HG03457 (cell line): ENCODE data around the gene RAPH1.
"Not testable (repeated sequence)": the region's sequence is repeated elsewhere in the genome, so short reads cannot be mapped to it uniquely, and the experiment has no call there.

Experiments used
- ATAC-seq: cut with Tn5 transposase; IDR thresholded peaks from one replicate; pipeline ENCODE4 v1.9.1; 2021; ENCODE audit warnings: moderate number of reproducible peaks; ENCODE audit not compliant: unreplicated experiment

RAPH1 gene

DNA sequence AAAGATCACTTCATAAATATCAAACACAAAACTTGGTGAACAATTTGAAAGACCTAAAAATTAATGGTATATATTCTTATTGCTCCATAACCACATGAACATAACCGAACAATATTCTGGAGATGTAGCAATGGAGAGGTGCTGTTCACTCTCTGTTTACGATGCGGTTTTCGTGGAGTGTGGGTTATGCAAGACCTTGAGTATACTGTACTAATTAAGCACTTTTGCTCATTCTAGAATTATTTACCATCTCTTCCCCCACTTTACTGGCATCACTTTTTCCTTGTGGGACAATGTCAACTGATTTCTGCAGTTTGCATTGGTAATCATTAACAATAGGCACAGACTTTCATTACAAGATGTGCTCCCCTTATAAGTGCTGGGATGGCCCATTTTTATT, 97.6 kb downstream of the RAPH1 start:
- ATAC-seq = no peak

DNA sequence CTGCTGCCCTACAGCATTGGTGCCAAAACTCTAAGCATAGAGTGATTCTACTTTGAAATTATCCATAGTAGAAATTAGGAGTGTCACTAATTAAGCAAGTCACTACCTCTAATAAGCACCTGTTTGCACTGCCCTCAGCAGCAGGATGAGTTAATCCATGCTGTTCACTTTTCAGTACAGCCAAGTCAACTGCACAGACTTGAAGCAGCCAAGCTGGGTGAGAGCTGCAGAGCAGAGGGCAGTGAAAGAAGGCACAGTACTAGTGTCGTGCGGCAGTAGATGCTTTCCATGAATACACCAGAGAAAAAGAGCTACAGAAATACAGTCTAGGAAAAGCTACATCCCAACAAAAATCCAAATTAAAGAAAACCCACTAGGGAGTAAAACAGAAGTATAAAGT, 98.6 kb downstream of the RAPH1 start:
- ATAC-seq = no peak

DNA sequence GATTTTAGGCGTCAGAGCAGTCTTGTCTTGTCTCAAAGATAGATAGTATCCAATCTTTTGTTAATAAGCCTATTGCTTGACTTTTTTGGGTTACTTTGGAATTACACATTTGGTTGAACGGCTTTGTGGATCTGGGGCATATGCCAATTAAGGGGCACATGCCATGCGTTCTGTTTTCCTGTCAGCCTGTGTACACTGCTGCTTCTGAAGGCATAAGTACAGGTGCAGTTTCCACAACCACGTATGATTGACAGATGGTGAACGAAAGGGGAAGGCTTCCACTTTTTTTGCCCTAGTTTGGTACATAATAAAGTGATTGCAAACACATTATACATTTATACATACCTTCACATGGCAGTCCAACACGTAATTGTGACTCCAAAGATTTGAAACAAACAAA, 102.3 kb downstream of the RAPH1 start:
- no peak for ATAC-seq

DNA sequence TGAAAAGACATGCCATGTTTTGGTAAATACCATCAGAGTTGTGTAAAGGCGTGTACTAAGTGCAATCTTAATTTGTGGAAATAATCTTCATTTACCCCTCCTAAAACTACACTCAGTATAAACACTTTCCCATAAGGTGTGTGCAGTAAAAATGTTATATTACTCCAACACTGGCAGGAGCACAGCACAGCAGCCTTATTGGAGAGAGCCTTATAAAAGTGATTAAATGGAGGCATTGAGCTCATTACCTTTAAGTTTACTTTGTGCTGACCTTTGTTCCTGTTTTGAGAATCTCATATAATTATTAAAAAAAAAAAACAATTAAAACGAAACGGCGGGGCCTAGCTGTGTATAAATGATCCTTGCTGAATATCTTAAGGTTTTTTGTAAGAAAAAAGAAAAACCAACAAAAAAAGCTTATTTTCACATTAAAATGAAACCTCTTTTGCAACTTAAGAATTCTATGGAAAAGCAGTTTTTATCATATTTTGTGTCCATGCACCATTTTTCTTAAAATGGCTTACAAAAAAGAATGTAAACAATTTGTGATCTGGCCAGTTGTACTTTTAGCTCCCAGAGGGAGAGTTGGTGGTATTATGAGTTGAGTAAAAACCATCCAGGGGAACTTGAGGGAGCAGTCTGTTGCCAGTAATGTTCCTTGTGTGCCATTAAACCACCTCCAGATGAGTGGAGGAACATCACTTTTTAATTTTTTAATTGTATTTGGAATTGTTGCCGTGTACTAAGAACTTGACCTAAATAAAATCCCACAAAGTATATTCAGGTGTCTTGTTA, 103.5 kb downstream of the RAPH1 start:
- no peak for ATAC-seq

DNA sequence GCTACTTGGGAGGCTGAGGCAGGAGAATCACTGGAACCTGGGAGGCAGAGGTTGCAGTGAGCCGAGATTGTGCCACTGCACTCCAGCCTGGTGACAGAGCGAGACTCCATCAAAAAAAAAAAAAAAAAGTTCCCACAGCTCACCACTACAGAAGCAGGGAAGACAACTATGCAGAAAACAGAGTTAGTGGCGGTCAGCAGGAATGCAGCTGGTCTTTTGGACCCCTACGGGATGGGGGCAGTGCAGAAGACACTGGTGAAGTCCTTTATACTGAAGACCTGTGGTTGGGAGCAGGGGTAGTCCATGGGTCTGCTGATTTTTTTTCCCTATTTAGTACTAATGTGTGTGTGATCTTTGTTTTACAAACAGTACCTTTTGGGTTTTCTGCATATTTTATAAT, 105.5 kb downstream of the RAPH1 start:
- not testable (repeated sequence) for ATAC-seq

DNA sequence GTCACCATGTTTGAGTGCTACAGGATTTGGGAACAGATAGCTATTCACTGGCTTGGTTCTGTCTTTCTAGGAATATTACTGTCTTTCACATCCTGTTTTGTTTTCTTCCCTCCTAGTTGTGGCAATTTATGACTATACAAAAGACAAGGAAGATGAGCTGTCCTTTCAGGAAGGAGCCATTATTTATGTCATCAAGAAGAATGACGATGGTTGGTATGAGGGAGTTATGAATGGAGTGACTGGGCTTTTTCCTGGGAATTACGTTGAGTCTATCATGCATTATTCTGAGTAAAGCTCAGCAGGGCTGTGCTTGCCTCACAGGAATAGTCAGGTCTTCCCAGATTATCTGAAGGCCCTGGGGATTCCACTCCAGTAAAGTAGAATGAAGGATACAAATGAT, 108.0 kb downstream of the RAPH1 start:
- no peak for ATAC-seq

DNA sequence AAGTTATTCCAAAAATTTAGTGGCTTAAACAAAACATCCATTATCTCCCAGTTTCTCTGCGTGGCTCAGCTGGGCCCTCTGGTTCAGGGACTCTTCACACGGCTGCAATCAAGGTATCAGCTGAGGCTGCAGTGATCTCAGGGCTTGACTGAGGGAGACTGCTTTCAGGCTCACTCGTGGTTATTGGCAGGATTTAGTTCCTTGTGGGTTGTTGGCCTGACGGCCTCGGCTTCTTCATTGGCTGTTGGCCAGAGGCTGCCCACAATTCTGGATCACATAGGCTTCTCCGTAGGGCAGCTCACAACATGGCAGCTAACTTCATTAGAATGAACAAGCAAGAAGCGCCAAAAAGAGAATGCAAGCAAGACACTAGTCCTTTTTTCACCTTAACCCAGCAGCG, 116.8 kb downstream of the RAPH1 start:
- ATAC-seq = no peak

DNA sequence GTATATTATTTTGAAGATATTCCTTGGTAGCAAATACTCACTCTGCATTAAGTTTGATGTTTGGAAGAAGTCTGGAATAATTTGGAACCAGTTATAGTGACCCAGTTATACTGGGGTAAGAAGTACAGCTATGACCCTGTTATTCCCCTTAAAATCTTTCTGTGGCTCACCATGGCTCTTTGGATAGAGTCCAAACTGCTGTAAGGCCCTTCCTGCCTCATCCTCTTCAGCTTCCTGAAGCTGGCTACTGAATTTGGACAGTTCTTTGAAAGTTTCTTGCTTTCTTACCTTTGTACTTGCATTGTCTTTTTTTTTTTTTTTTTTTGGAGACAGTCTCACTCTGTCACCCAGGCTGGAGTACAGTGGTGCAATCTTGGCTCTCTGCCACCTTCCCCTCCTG, 121.3 kb downstream of the RAPH1 start:
- ATAC-seq = no peak

DNA sequence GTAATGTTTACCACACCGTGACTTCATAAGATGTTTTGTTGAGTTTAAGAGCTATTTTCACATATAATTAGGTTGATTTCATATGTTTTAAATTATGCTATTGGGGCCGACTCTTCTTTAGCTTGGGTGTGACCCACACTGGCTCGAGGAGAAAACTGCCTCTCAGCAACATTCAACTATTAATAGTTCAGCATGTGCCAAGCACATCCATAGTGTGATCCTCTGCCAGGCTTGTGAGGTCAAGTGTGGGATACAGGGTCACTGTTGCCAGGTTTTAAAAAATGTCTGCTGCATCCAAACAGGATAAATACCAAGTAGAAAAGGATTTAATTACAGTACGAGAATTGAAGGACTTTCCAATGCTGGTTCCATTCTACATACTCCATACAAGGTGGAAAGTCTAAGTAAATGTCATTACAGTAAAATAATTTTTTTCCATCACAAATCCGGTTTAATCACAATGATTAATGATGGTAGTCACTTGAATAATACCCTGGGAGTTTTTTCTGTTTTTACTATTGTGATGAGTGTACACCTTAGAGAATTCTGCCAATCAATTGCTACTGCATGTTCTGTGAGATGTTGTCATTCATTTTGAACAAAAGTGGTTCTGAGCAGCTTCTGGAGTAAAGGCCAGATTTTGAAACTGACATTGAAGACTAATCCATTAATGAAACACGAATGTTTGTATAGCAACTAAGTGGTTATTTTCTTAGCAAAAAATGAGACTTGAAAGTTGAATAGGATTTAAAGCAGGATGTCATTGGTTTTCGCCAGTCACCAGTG, 122.4 kb downstream of the RAPH1 start:
- no peak for ATAC-seq

DNA sequence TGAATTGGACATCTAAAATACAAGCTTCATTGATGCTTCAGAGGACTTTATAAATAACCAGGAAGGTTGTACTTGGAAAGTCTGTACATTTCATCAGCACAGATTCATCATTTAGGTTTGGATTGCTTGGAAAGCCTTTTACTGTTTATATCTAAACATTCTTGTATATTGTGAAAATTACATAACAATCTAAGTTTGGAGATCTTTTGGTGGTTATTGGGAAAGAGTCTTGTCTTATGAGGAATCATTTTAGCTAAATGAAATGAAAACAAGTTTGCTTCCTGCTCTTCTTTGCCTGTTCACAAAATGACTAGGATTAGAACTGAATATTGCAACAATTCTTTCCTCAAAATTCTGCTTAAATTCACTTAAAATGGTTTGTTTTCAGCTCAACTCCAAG, 127.6 kb downstream of the RAPH1 start:
- no peak for ATAC-seq

DNA sequence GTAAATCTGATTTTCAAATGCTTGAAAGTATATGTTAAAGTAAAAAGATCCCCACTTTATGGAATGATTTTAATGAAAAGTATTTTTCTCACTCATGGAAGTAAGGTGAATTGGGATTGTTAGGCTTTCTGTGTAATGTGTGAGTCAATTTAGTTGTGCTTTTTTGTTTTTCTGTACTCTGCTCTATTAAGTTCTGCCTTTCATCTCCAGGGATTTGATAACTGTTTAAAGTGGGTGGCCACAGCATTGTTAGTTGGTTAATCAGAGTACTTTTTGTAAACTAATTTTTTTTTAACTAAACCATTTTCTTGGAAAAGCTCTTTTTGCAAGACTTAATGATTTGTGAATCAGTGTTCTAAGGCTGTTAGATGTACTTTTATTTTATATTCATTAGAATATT, 130.1 kb downstream of the RAPH1 start:
- no peak for ATAC-seq

DNA sequence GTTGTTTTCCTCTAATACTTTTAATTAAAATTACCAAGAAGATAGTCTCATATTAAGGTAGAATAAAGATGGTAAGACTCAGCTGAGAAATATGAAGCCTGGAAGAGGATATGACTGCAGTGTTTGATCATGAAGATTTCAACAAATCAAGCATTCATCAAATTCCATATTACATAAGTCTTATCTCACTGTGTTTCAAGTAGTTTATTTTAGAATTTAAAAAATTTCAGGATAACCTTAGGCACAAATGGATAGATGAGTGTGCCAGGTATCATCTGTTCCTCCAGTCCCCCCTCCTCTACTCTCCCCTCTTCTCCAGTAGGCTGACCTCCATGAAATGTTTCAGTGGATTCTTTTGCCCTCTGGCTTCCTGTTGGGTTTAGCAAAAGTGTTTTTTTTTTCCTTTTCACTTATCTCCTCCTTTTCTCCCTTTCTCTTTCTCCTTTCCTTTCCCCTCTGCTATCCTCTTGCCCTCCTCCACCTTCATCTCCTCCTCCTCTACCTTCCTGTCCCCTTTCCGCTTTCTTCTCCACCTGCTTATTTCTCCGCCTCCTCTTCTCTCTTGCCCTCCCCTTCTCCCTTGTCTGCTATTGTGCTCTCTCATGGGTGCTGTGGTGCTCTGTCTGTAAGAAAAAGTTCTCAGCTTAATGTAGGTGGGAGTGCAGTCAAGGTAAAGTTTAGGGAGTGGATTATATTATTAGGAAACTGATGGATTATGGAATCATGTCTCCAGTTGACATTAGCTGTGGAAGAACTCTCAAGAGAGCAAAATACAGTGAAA, 134.1 kb downstream of the RAPH1 start:
- no peak for ATAC-seq

DNA sequence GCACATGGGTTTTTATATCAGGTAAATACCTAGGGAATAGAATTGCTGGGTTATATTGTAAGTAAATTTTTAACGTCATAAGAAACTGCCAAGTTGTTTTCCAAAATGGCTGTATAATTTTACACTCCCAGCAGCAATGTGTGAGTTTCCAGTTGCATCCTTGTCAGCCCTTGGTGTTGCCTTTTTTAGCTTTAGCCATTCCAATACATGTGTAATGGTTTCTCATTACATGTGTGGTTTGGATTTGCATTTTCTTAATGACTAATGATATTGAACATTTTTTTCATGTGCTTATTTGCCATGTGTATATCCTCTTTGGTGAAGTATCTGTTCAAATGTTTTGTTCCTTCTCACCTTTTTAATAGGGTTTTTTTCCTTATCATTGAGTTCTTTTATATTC, 136.1 kb downstream of the RAPH1 start:
- ATAC-seq = no peak

DNA sequence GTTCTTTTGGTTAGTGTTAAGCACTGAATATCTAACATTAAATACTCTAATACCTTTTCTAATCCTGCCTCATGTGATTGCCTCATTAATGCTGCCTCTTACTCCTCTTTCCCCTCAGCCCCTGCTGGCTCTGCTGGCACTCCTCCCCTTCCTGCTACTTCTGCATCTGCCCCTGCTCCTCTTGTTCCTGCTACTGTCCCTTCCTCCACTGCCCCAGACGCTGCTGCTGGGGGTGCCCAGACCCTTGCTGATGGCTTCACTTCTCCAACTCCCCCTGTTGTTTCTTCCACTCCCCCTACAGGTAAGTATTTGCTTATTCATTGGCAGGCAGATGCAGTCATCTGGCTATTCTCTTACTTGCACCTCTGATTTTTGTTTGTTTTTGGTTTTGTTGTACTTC, 138.4 kb downstream of the RAPH1 start:
- ATAC-seq = no peak

DNA sequence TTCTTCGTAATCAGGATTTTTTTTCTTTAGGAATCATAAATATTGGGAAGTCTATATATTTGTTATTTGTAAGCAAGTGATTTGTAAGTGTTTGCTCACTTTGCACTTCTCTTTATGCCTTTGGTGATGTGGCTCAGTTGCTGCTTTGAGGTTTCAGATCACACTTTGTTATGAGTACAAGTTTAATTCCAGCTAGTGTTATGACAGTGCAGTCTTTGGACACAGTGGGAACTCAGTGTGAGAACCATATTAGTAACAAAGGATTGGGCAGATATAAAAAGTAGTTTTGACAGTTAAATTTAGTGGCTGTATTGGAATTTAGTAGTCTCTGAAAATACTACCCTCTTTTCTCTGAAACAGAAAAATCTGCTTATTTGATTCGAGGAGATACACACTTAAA, 139.2 kb downstream of the RAPH1 start:
- ATAC-seq = no peak

DNA sequence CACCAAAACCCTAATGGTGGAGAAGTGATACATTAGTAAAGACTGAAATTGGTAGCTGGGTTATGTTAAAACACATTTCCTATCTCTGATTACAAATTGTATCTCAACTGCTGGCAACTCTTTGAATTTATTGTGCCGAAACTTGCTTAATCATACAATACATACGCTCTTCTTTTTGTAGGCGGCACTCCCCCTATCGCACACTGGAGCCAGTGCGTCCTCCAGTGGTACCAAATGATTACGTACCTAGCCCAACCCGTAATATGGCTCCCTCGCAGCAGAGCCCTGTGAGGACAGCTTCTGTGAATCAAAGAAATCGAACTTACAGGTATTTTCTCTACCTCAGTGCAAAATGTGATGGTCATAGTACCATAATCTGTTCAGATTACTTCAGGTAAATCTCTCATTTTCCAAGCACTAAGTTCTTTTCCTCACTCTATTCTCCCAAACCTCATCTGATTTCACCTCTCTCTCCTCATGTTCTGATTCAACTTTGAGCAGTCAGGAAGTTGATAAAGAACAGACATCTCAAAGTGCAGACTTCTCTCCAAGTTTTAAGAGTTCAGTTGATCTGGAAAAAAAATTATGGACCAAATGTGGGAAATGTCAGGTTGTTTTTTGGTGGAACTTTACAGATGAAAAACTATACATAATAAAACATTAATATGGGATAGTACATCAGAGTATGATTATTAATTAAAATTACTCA, 140.4 kb downstream of the RAPH1 start:
- ATAC-seq = no peak

DNA sequence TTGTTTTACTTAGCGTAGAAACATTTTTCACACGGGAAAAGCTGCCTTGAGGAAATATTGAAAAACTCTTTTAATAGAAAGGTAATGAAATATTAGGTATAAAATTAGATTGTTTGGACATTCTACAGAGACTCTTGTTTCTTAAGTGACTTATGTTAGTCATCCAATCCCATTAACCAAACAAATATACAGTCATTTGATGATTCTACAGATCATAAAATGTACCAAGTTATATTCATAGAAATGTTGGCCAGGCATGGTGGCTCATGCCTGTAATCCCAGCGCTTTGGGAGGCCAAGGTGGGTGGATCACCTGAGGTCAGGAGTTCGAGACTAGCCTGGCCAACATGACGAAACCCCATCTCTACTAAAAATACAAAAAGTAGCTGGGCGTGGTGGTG, 146.9 kb downstream of the RAPH1 start:
- not testable (repeated sequence) for ATAC-seq

DNA sequence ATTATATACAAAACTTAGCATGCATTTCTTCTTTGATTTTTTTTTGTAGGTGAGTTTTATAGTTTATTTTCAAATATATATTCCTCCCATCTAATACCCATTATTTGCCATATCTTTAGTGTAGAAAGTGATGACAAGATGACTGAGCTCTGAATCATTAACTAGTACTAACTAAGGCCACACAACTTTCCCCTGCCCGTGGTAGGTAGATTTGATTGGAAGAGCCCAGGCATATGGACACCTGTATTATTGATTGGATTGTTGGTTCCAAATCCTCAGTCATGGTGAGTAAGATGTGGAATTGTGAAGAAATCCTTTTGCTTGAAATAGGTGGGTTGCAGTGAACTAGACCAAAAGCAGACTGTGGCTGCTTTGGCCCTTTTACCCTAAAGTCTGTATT, 152.1 kb downstream of the RAPH1 start:
- no peak for ATAC-seq

DNA sequence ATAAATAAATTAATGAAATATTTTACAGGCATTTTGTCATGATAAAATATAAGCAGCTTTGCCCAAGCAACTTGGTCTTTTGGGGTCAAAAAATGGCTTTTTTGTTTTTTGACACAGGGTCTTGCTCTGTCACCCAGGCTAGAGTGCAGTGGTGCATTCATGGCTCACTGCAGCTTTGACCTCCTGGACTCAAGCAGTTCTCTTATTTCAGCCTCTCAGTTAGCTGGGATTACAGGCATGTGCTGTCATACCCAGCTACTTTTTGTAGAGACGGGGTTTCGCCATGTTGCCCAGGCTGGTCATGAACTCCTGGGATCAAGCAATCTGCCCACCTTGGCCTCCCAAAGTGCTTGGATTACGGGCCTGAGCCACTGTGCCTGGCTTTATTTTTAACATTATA, 155.9 kb downstream of the RAPH1 start:
- ATAC-seq = no peak

DNA sequence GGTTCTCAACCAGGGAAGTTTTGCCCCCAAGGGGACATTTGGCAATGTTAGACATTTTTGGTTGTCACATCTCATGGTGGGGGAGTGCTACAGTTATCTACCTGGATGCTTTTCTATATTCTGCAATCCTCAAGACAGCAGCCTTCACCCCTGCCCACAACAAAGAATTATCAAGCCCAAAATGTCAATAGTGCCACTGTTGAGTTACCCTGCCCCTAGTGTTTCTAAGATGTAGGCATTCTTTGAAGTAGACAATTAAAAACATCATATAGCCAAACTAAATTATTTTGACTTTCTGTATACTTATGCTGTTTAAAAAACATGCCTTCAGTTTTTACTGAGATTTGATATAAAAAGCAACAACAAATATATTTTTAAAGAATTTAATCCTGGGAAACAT, 158.9 kb downstream of the RAPH1 start:
- no peak for ATAC-seq

DNA sequence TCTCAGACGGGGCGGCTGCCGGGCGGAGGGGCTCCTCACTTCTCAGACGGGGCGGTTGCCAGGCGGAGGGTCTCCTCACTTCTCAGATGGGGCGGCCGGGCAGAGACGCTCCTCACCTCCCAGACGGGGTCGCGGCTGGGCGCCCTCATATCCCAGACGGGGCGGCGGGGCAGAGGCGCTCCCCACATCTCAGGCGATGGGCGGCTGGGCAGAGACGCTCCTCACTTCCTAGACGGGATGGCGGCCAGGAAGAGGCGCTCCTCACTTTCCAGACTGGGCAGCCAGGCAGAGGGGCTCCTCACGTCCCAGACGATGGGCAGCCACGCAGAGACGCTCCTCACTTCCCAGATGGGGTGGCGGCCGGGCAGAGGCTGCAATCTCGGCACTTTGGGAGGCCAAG, 162.4 kb downstream of the RAPH1 start:
- ATAC-seq = not testable (repeated sequence)
